H1 (cell line): ENCODE results near the gene CHRM4. TPM values are rescaled to one million over a fixed set of nuclear protein-coding genes. Genes with fewer than 3 reads are reported as not detected.

Source experiments
- CTCF ChIA-PET: fragments of 300-600 bp; sonication (Branson Sonifier 250); formaldehyde crosslinking; loops from one replicate; lab custom pipeline; 2021; ENCODE audit not compliant: partially characterized antibody; lab: Charles Lee
- POLR2A ChIA-PET: fragments of 300-600 bp; sonication (Branson Sonifier 250); formaldehyde crosslinking; loops from one replicate; lab custom pipeline; 2021; ENCODE audit warnings: inconsistent platforms; ENCODE audit not compliant: partially characterized antibody; lab: Charles Lee
- DNase-seq, 2 experiments: peaks; one replicate each; pipeline versions ENCODE4 v3.0.0 to v3.0.0-alpha.2; 2010 to 2022; ENCODE audit warnings: low spot score in 2 of 2, low read depth in 1 of 2, mixed read lengths in 1 of 2
- FAIRE-seq: peaks from 2 replicates; lab custom pipeline; 2011; peaks lifted over from hg19 to GRCh38; lab: Jason Lieb, UNC
- H2AFZ ChIP-seq: 2 replicates; pipeline ENCODE4 v1.8.1; 2012; ENCODE audit warnings: low read length, inconsistent platforms
- H2AK5ac ChIP-seq: 2 replicates; pipeline ENCODE4 v1.6.1; 2013; ENCODE audit warnings: low read depth, low read length
- H2BK120ac ChIP-seq: replicated peaks from 2 replicates; pipeline ENCODE3; 2013; ENCODE audit warnings: low read depth, low read length, inconsistent platforms
- H2BK12ac ChIP-seq: 2 replicates; pipeline ENCODE4 v1.6.1; 2013; ENCODE audit warnings: low read depth, low read length
- H2BK15ac ChIP-seq: 2 replicates; pipeline ENCODE4 v1.6.1; 2013; ENCODE audit warnings: low read length
- H2BK20ac ChIP-seq: 2 replicates; pipeline ENCODE4 v1.6.1; 2013; ENCODE audit warnings: low read length
- H2BK5ac ChIP-seq: 2 replicates; pipeline ENCODE4 v1.6.1; 2013; ENCODE audit warnings: low read depth, low read length
- H3K14ac ChIP-seq: 2 replicates; pipeline ENCODE4 v1.6.1; 2013; ENCODE audit warnings: inconsistent platforms; ENCODE audit not compliant: insufficient read length
- H3K18ac ChIP-seq: 2 replicates; pipeline ENCODE4 v1.6.1; 2013; ENCODE audit warnings: low read length; ENCODE audit errors: extremely low read depth
- H3K23ac ChIP-seq: 2 replicates; pipeline ENCODE4 v1.6.1; 2013; ENCODE audit warnings: inconsistent platforms; ENCODE audit not compliant: insufficient read length
- H3K23me2 ChIP-seq: 2 replicates; pipeline ENCODE4 v1.6.1; 2013; ENCODE audit warnings: low read depth, low read length
- H3K27ac ChIP-seq: 2 replicates; pipeline ENCODE4 v1.6.1; 2011; ENCODE audit warnings: low read depth, low read length, inconsistent platforms
- H3K27me3 ChIP-seq, 4 experiments: replicated peaks in 1 of 4; 1 replicate in 1 of 4; 2 replicates in 3 of 4; pipeline versions ENCODE4 v1.6.1 to v1.8.1; 2011 to 2013; ENCODE audit warnings: low read length in 3 of 4, mild to moderate bottlenecking in 3 of 4, inconsistent platforms in 2 of 4, mixed read lengths in 2 of 4, moderate library complexity in 1 of 4; ENCODE audit not compliant: control insufficient read depth in 3 of 4, insufficient read depth in 3 of 4; ENCODE audit errors: extremely low read depth in 1 of 4
- H3K36me3 ChIP-seq, 4 experiments: 2 replicates each; pipeline versions ENCODE4 v1.6.1 to v1.8.1; 2011 to 2013; ENCODE audit warnings: mild to moderate bottlenecking in 4 of 4, low read length in 3 of 4, moderate library complexity in 2 of 4, control low read depth in 1 of 4, inconsistent platforms in 1 of 4; ENCODE audit not compliant: insufficient read depth in 4 of 4, control insufficient read depth in 2 of 4
- H3K4ac ChIP-seq: replicated peaks from 2 replicates; pipeline ENCODE3; 2013; ENCODE audit warnings: low read length, low read depth, mixed read lengths, inconsistent platforms; ENCODE audit not compliant: insufficient read length
- H3K4me1 ChIP-seq, 4 experiments: replicated peaks in 1 of 4; 1 replicate in 1 of 4; 2 replicates in 3 of 4; pipeline versions ENCODE4 v1.6.1 to v1.8.1; 2011 to 2013; ENCODE audit warnings: low read length in 3 of 4, inconsistent platforms in 2 of 4, mixed read lengths in 1 of 4; ENCODE audit not compliant: insufficient read depth in 4 of 4, control insufficient read depth in 3 of 4
- H3K4me2 ChIP-seq, 2 experiments: 2 replicates each; pipeline versions ENCODE4 v1.6.1 to v1.8.1; 2011 to 2013; ENCODE audit warnings: low read depth in 2 of 2, low read length in 2 of 2, control low read depth in 1 of 2, inconsistent platforms in 1 of 2, mild to moderate bottlenecking in 1 of 2; ENCODE audit not compliant: insufficient read depth in 1 of 2
- H3K4me3 ChIP-seq, 4 experiments: fragments of 200-600, 300-600 bp in 1 of 4; sonication (generic), shearing (Covaris generic), sonication (Bioruptor Twin) in 1 of 4; 2 replicates each; pipeline versions ENCODE4 v1.5.1 to v1.8.1; 2011 to 2016; ENCODE audit warnings: low read length in 4 of 4, low read depth in 3 of 4, control low read depth in 2 of 4, inconsistent platforms in 2 of 4, mild to moderate bottlenecking in 2 of 4, mixed read lengths in 1 of 4, moderate library complexity in 1 of 4; ENCODE audit not compliant: insufficient read depth in 2 of 4; ENCODE audit errors: extremely low read depth in 1 of 4
- H3K56ac ChIP-seq: replicated peaks from 2 replicates; pipeline ENCODE3; 2013; ENCODE audit warnings: low read depth, mild to moderate bottlenecking, mixed read lengths, low read length, inconsistent platforms; ENCODE audit not compliant: insufficient read length
- H3K79me1 ChIP-seq: 2 replicates; pipeline ENCODE4 v1.6.1; 2013; ENCODE audit warnings: low read depth, low read length, control low read depth
- H3K79me2 ChIP-seq, 2 experiments: 2 replicates each; pipeline versions ENCODE4 v1.6.1 to v1.8.1; 2012 to 2013; ENCODE audit warnings: low read length in 2 of 2, mild to moderate bottlenecking in 2 of 2, inconsistent platforms in 1 of 2; ENCODE audit not compliant: insufficient read depth in 2 of 2, control insufficient read depth in 1 of 2
- H3K9ac ChIP-seq, 4 experiments: replicated peaks in 1 of 4; 1 replicate in 1 of 4; 2 replicates in 3 of 4; pipeline versions ENCODE4 v1.6.1 to v1.8.1; 2011 to 2013; ENCODE audit warnings: low read depth in 3 of 4, low read length in 3 of 4, control low read depth in 2 of 4, mild to moderate bottlenecking in 2 of 4, moderate library complexity in 2 of 4, inconsistent platforms in 1 of 4; ENCODE audit errors: extremely low read depth in 1 of 4
- H3K9me3 ChIP-seq, 2 experiments: 2 replicates each; pipeline versions ENCODE4 v1.6.1 to v1.8.1; 2012 to 2013; ENCODE audit warnings: mild to moderate bottlenecking in 2 of 2, moderate library complexity in 2 of 2, control low read depth in 1 of 2, inconsistent platforms in 1 of 2, low read depth in 1 of 2, low read length in 1 of 2, mixed read lengths in 1 of 2; ENCODE audit not compliant: insufficient read depth in 2 of 2
- H4K20me1 ChIP-seq, 2 experiments: replicated peaks in 1 of 2; 2 replicates each; pipeline versions ENCODE3 to v1.8.1; 2011 to 2013; ENCODE audit warnings: inconsistent platforms in 2 of 2, low read length in 2 of 2, mild to moderate bottlenecking in 1 of 2; ENCODE audit not compliant: insufficient read depth in 2 of 2, control insufficient read depth in 1 of 2
- H4K5ac ChIP-seq: 2 replicates; pipeline ENCODE4 v1.6.1; 2013; ENCODE audit warnings: low read length, low read depth, mixed read lengths, inconsistent platforms; ENCODE audit not compliant: insufficient read length
- H4K8ac ChIP-seq: 2 replicates; pipeline ENCODE4 v1.8.0; 2013; ENCODE audit warnings: mild to moderate bottlenecking, moderate library complexity, low read length, inconsistent platforms; ENCODE audit not compliant: insufficient read depth; ENCODE audit errors: extremely low read depth
- H4K91ac ChIP-seq: replicated peaks from 2 replicates; pipeline ENCODE3; 2013; ENCODE audit warnings: low read length, mixed read lengths, inconsistent platforms; ENCODE audit not compliant: insufficient read length
- ASH2L ChIP-seq: fragments of 200-600, 300-600 bp; sonication (generic); IDR thresholded peaks from one replicate; pipeline ENCODE4 v1.7.1; 2017; ENCODE audit warnings: low read length
- CBX5 ChIP-seq: fragments of 300-800, 300-1000 bp; sonication (generic); IDR thresholded peaks from 2 replicates; pipeline ENCODE4 v1.7.1; 2016; ENCODE audit warnings: antibody characterized with exemption, low read length, low read depth
- CTBP2 ChIP-seq: IDR thresholded peaks from 2 replicates; pipeline ENCODE4 v1.7.0; 2011; ENCODE audit warnings: borderline replicate concordance, mild to moderate bottlenecking, moderate library complexity, mixed read lengths, low read length; ENCODE audit not compliant: insufficient read depth, insufficient read length
- EGR1 ChIP-seq: IDR thresholded peaks from 2 replicates; pipeline ENCODE4 v1.6.1; 2011; ENCODE audit warnings: low read depth, low read length, borderline replicate concordance
- EZH2 ChIP-seq: fragments of 200-600 bp; sonication (generic); IDR thresholded peaks from 2 replicates; pipeline ENCODE4 v1.7.1; 2012; ENCODE audit warnings: low read depth, mild to moderate bottlenecking, moderate library complexity, low read length, inconsistent platforms; ENCODE audit not compliant: severe bottlenecking
- MAX ChIP-seq: IDR thresholded peaks from 2 replicates; pipeline ENCODE4 v1.6.1; 2012; ENCODE audit warnings: inconsistent platforms
- RNF2 ChIP-seq: fragments of 200-900, 300-1000 bp; sonication (generic); IDR thresholded peaks from 2 replicates; pipeline ENCODE4 v1.7.1; 2016; ENCODE audit warnings: borderline replicate concordance, low read depth, mild to moderate bottlenecking, antibody characterized with exemption, low read length; ENCODE audit not compliant: poor library complexity, severe bottlenecking; ENCODE audit errors: missing control alignments
- SP1 ChIP-seq: IDR thresholded peaks from 2 replicates; pipeline ENCODE4 v1.6.1; 2011; ENCODE audit warnings: low read depth, low read length
- SRF ChIP-seq: IDR thresholded peaks from 2 replicates; pipeline ENCODE4 v1.6.1; 2011; ENCODE audit warnings: mild to moderate bottlenecking, low read depth, low read length, moderate library complexity
- TCF12 ChIP-seq: IDR thresholded peaks from 2 replicates; pipeline ENCODE4 v1.6.1; 2011; ENCODE audit warnings: low read depth, mild to moderate bottlenecking, low read length
- WGBS, 2 experiments: shearing (Covaris generic) in 1 of 2; methylation state at CpG; one replicate each; pipeline versions ENCODE4 v1.1.6 to v1.1.7; 2013 to 2015; ENCODE audit warnings: low lambda C conversion rate in 2 of 2, mixed read lengths in 2 of 2, inconsistent platforms in 1 of 2, low coverage in 1 of 2, missing lambda C conversion rate in 1 of 2; ENCODE audit not compliant: insufficient replicate concordance in 2 of 2, insufficient coverage in 1 of 2, insufficient read length in 1 of 2; ENCODE audit errors: extremely low coverage in 1 of 2, missing lambda C conversion rate in 1 of 2; 5-methylcytosine and 5-hydroxymethylcytosine counted together
- polyA plus RNA-seq, 7 experiments: library from polyadenylated mRNA; depleted of rRNA in 3 of 7; stranded (reverse) in 5 of 7; unstranded in 2 of 7; fragments of >200 nt in 5 of 7; fragments of 200-250 nt in 2 of 7; gene quantifications; 1 replicate in 5 of 7; 2 replicates in 1 of 7; 4 replicates in 1 of 7; pipeline versions ENCODE4 v1.2.1 to v1.2.3, GENCODE V29; 2011 to 2013; ENCODE audit warnings: missing spikeins in 2 of 7, mixed read lengths in 2 of 7
- total RNA-seq: library from RNA; stranded (reverse); fragmentation: NEBNext Ultra II Directional; extraction: Animal tissue kit (Norgen Biotek cat#: 25700); gene quantifications from 2 replicates; pipeline ENCODE4 v1.2.1, GENCODE V29; 2021
- TF ChIP-seq, protein P1 (sequence below), 3 experiments: IDR thresholded peaks; 1 replicate in 2 of 3; 2 replicates in 1 of 3; pipeline versions ENCODE4 v1.5.1 to v1.6.1; 2011; ENCODE audit warnings: low read length in 3 of 3, mild to moderate bottlenecking in 3 of 3, inconsistent platforms in 2 of 3, low read depth in 1 of 3, moderate library complexity in 1 of 3; ENCODE audit not compliant: insufficient read depth in 1 of 3; ENCODE audit errors: control extremely low read depth in 1 of 3

CHRM4 gene
- total and polyA plus RNA-seq, 2 of the 8 experiments (the other 6 are each of a cell fraction or from before 2014, with no cell fraction given): 1.1 to 1.3 TPM

DNA sequence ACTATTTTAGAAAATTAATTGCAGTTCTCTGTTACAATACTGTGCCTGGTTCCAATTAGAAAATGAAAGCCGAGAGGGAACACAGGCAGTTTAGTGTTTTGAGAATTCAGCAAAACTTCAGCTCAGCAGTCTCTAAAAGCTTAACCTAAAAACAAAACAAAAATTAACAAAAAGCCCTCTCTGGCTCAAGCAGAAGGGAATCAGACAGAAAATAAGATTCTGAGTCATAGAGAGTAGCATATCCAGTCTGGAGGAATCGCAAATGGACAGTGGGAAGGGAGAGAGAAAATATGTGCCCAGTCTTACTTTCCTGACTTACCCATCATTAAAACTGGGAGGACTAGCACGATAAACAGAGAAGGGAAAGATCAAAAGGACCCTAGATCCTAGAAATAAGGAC, 38.1 kb upstream of the CHRM4 start:
- Histone ChIP-seq H3K18ac (no peak overlapping the region), H4K20me1 (peaks cover 0 to 4% of the 10 kb centered on the region in 2 experiments), H2BK12ac (no peak overlapping the region), H3K4me2 (no peak overlapping the region), H3K79me1 (no peaks in the 10 kb centered on the region; the same call in 1 of the 2 replicates), H3K9me3 (no peaks in the 10 kb centered on the region), H3K4me3 (no peak overlapping the region), H3K27me3 (no peaks in the 10 kb centered on the region), H2BK5ac (no peak overlapping the region), H3K79me2 (no peaks in the 10 kb centered on the region), H3K23ac (no peak overlapping the region), H2BK120ac (no peak overlapping the region), H3K4me1 (peaks cover 0 to 6% (median 1%) of the 10 kb centered on the region in 4 experiments; a peak in 3 of 7 replicates), H3K36me3 (peaks cover 0 to 21% (median 6%) of the 10 kb centered on the region in 4 experiments; a peak in 4 of 8 replicates), H2BK20ac (no peak overlapping the region), H4K5ac (no peak overlapping the region), H4K91ac (no peak overlapping the region), H2BK15ac (no peak overlapping the region), H4K8ac (no peak overlapping the region; the same call in 1 of the 2 replicates), H2AFZ (no peak overlapping the region), H2AK5ac (no peak overlapping the region), H3K9ac (no peak overlapping the region), H3K14ac (no peak overlapping the region), H3K23me2 (no peaks in the 10 kb centered on the region), H3K56ac (no peak overlapping the region), H3K4ac (no peak overlapping the region), H3K27ac (no peak overlapping the region)
- 92% methylated on average over 3 of the region's 3 CpGs; no CpG with 5 or more reads in 1 of the 2 experiments for whole genome bisulfite sequencing, 2 experiments
- no peak for TF ChIP-seq MAX
- no peak for TF ChIP-seq CTBP2
- TF ChIP-seq, protein P1, sequence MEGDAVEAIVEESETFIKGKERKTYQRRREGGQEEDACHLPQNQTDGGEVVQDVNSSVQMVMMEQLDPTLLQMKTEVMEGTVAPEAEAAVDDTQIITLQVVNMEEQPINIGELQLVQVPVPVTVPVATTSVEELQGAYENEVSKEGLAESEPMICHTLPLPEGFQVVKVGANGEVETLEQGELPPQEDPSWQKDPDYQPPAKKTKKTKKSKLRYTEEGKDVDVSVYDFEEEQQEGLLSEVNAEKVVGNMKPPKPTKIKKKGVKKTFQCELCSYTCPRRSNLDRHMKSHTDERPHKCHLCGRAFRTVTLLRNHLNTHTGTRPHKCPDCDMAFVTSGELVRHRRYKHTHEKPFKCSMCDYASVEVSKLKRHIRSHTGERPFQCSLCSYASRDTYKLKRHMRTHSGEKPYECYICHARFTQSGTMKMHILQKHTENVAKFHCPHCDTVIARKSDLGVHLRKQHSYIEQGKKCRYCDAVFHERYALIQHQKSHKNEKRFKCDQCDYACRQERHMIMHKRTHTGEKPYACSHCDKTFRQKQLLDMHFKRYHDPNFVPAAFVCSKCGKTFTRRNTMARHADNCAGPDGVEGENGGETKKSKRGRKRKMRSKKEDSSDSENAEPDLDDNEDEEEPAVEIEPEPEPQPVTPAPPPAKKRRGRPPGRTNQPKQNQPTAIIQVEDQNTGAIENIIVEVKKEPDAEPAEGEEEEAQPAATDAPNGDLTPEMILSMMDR (IDR thresholded peaks at IDR 0.05; ENCODE audit: control extremely low read depth in 1 of 3, insufficient read depth in 1 of 3, low read depth in 1 of 3, low read length in 3 of 3): no peak
- TF ChIP-seq SRF: no peak
- no peak for TF ChIP-seq TCF12
- no peak for TF ChIP-seq EGR1
- TF ChIP-seq ASH2L: no peak
- no peak for TF ChIP-seq EZH2
- TF ChIP-seq RNF2: no peak
- TF ChIP-seq CBX5: no peak
- no peak for TF ChIP-seq SP1
- no peak for DNase-seq
- POLR2A ChIA-PET: no interaction called here
- no peak for FAIRE-seq
- CTCF ChIA-PET: interaction anchor here (0.7 to 2.7 kb wide), 5 partner anchors 9 to 60 kb away, joined by 3 to 9 read pairs (median 3); no protein-coding TSS in a partner anchor
